ENCODE data around the gene SLC13A4. TPM values are rescaled to one million over a fixed set of nuclear protein-coding genes. Genes with fewer than 3 reads are reported as not detected.

The SLC13A4 gene
- total and polyA plus RNA-seq, 2 of the 13 experiments (the other 11 are each of a cell fraction or from before 2014, with no cell fraction given): 0.04 TPM; not detected in 1

DNA sequence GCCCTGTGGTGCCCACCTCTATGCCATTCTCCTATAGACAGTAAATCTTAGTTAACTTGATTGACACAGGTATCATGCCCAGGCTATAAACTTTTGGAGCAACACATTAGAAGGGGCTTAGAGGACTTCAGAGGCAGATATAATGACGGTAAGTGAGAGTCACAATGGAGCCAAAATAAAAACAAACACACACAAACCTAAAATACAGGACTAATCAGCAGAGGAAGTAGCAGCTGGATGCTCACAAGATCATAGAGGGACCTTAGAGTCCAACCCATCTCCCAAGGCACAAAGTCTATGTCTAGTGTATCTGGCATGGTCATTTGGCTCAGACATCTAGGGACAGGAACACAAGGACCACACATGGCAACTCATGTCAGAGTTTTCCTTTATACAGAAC is 12.3 kb downstream of the SLC13A4 start (continued):
- no peak for TF ChIP-seq ZNF646 (CRISPR knock-in tag; IDR thresholded peaks at IDR 0.05)
- TF ChIP-seq ZNF550 (CRISPR knock-in tag; IDR thresholded peaks at IDR 0.05; ENCODE audit: borderline replicate concordance): no peak

GRCh38 chr7:135715055-135715522 is 12.9 kb downstream of the SLC13A4 start:
- Histone ChIP-seq H3K4me1 (ENCODE audit: insufficient read depth, low read length) (peaks cover 13% of the 10 kb centered on the region), H2AFZ (ENCODE audit: low read length) (no peak overlapping the region), H3K27ac (ENCODE audit: extremely low read length, insufficient read depth, low read length) (no peak overlapping the region), H3K36me3 (replicated peaks in 1 of 2; ENCODE audit: control insufficient read depth in 1 of 2, insufficient read depth in 2 of 2, low read length in 2 of 2) (no peaks in the 10 kb centered on the region), H3K9ac (ENCODE audit: insufficient read depth, low read depth, low read length) (no peak overlapping the region), H3K4me2 (ENCODE audit: low read depth, low read length) (no peak overlapping the region), H3K79me2 (ENCODE audit: insufficient read depth, low read length) (no peaks in the 10 kb centered on the region), H3K27me3 (ENCODE audit: control insufficient read depth in 1 of 2, insufficient read depth in 2 of 2, low read length in 2 of 2) (peaks cover 5 to 42% of the 10 kb centered on the region in 2 experiments; a peak in 4 of 5 replicates), H3K9me3 (ENCODE audit: low read length) (no peaks in the 10 kb centered on the region), H3K4me3 (replicated peaks in 1 of 3; ENCODE audit: insufficient read depth in 1 of 3, low read depth in 2 of 3, low read length in 3 of 3) (no peak overlapping the region), H4K20me1 (ENCODE audit: insufficient read depth, low read length) (no peaks in the 10 kb centered on the region)
- DNase-seq (ENCODE audit: low spot score): no peak
- BruUV-seq (replicated peaks): no TSS peak
- no peak for ATAC-seq
- FAIRE-seq: no peak
- in situ Hi-C loops (cut with HindIII; ENCODE audit: extremely low pct_ligation_motif_present, low pct_unique_long_range_greater_than_20kb) (no loop called here), intact Hi-C loops (cut with micrococcal nuclease; ENCODE audit: unreplicated experiment) (no loop called here)
- WGBS (ENCODE audit: low lambda C conversion rate): 61% methylated on average over 5 of the region's 5 CpGs
- ChIA-PET CTCF (ENCODE audit: low intra/inter-chr PET ratio, low total read pairs) (no interaction called here), POLR2A (no interaction called here)
- TF ChIP-seq LCORL (IDR thresholded peaks at IDR 0.05) (peak; percentile 9; the same call in 1 of the 2 replicates), LCORL (CRISPR knock-in tag; IDR thresholded peaks at IDR 0.05) (no peak), NFAT5 (CRISPR knock-in tag; IDR thresholded peaks at IDR 0.05) (no peak), ZNF329 (CRISPR knock-in tag; IDR thresholded peaks at IDR 0.05; ENCODE audit: low read depth) (no peak), ZNF784 (CRISPR knock-in tag; IDR thresholded peaks at IDR 0.05; ENCODE audit: borderline replicate concordance) (no peak), ZNF747 (CRISPR knock-in tag; IDR thresholded peaks at IDR 0.05; ENCODE audit: borderline replicate concordance) (no peak), IKZF1 (IDR thresholded peaks at IDR 0.05) (peak; percentile 64; the same call in 1 of the 2 replicates)

All from HepG2 (cell line).